K562 treated with DMSO at 1 percent for 4 hours (cell line): ENCODE results near the gene KCNK18. TPM values are rescaled to one million over a fixed set of nuclear protein-coding genes. Genes with fewer than 3 reads are reported as not detected.

Source experiments
- total RNA-seq: library from RNA; unstranded; fragments of 300-600 nt; gene quantifications from 2 replicates; pipeline ENCODE4 v1.2.3, GENCODE V29; 2022; ENCODE audit not compliant: insufficient read depth

KCNK18 gene
- not detected in 2 replicates for total RNA-seq

GRCh38 chr10:117197189-117197588, at the start of gene KCNK18:
Gene KCNK18, plus strand, starts transcription at chr10:117197489. Its CDS starts 0 bp downstream, at chr10:117197489.

GRCh38 chr10:117240621-117241529, 43.6 kb downstream of the KCNK18 start, which contains the start of gene SLC18A2:
Gene SLC18A2, plus strand, starts transcription at chr10:117241114. Its CDS starts 580 bp downstream, at chr10:117241694.

Other genes with a start within 250 kb of the KCNK18 start
- 7.4 and 7.6 TPM in 2 replicates for gene SHTN1, start 192.3 kb upstream of the KCNK18 start, total RNA-seq
- not detected in 2 replicates for gene VAX1, start 59.2 kb upstream of the KCNK18 start, total RNA-seq
- gene SLC18A2, start 43.6 kb downstream of the KCNK18 start, total RNA-seq: 1.3 and 2.1 TPM in 2 replicates
- 8.5 and 12.6 TPM in 2 replicates for gene PDZD8, start 178.0 kb downstream of the KCNK18 start, total RNA-seq